HG03135 (cell line): ENCODE results near the gene GPR162.

Experiments used
- ATAC-seq: cut with Tn5 transposase; IDR thresholded peaks from one replicate; pipeline ENCODE4 v1.9.1; 2021; ENCODE audit warnings: mild to moderate bottlenecking, moderate library complexity; ENCODE audit not compliant: unreplicated experiment

The GPR162 gene

DNA sequence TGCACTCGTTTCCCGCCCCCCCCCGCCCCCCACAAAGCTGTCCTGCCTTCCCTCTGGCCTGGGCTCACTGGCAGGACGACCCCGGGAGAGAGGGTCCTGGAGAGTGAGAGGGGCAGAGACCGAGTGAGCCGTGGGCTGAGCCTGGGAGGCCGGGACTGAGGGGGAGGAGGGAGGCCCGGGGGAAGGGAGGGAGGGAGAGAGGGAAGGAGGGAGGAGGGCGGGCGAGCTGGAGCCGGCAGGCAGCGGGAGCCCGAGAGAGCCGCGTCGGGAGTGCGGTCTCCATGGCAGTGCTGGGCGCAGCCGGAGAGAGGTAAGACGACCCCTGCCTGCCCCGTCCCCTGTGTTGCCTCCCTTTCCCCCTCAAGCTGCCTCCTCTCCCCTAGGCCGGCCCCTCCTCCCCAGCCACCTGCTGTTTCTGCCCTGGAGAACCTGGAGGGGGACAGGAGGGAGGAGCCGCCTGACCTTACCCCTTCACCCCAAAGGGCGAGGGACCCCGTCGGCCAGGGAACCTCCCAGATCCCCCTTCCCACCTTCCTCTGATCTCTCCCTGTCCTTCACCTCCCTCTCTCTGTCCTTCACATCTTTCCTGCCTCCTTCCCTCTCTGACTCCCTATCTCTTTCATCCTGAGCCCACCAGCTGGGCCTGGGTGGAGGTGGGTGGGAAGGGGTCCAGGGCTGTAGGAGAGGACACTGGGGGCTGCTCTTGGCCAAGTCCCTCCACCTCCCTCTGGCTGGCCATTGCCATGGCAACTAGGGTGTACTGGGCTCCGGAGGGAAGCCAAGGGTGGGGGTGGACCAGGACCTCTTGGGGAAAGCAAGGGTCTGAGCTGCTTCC, at the start of gene GPR162:
TSS of gene GPR162 (plus strand) at position 231 of the 835 bp plus-strand sequence. CDS start 2,078 bp downstream, outside the sequence.
- no peak for ATAC-seq

GRCh38 chr12:6772331-6772695, 49.3 kb upstream of the GPR162 start, which contains the start of gene LAG3:
LAG3 (plus strand) TSS chr12:6772520; CDS start chr12:6772853, 333 bp downstream.
- ATAC-seq = no peak

DNA sequence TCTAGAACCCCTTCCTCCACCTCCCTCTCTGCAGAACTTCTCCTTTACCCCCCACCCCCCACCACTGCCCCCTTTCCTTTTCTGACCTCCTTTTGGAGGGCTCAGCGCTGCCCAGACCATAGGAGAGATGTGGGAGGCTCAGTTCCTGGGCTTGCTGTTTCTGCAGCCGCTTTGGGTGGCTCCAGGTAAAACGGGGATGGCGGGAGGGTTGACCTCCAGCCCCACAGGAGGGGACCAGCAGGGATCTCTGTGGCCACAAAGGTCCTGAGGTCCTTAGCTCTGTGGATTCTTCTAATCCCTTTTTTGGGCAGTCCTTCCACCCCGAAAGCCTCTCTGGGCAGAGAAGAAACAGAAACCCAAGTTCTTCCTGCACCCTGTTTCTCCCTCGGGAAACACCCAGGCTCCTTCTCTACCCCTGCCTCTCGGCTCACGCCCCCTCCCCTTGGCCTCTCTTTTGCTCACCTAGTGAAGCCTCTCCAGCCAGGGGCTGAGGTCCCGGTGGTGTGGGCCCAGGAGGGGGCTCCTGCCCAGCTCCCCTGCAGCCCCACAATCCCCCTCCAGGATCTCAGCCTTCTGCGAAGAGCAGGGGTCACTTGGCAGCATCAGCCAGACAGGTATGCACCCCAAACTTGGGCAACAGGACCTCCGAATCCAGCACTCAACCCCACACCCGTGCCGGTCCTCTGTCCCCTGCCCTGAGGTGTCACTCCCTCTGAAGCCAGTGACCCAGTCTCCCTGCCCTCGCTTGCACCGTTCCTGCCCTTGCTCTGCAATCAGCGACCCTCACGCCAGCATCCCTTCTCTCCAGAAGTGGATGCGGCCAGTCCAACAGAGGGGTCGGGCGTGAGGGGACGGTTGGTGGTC, 48.7 kb upstream of the GPR162 start:
- ATAC-seq = no peak

- no peak for ATAC-seq
Observed at GRCh38 chr12:6773590-6774351, 47.9 kb upstream of the GPR162 start.

GRCh38 chr12:6774499-6775062, 47.0 kb upstream of the GPR162 start:
- no peak for ATAC-seq

DNA sequence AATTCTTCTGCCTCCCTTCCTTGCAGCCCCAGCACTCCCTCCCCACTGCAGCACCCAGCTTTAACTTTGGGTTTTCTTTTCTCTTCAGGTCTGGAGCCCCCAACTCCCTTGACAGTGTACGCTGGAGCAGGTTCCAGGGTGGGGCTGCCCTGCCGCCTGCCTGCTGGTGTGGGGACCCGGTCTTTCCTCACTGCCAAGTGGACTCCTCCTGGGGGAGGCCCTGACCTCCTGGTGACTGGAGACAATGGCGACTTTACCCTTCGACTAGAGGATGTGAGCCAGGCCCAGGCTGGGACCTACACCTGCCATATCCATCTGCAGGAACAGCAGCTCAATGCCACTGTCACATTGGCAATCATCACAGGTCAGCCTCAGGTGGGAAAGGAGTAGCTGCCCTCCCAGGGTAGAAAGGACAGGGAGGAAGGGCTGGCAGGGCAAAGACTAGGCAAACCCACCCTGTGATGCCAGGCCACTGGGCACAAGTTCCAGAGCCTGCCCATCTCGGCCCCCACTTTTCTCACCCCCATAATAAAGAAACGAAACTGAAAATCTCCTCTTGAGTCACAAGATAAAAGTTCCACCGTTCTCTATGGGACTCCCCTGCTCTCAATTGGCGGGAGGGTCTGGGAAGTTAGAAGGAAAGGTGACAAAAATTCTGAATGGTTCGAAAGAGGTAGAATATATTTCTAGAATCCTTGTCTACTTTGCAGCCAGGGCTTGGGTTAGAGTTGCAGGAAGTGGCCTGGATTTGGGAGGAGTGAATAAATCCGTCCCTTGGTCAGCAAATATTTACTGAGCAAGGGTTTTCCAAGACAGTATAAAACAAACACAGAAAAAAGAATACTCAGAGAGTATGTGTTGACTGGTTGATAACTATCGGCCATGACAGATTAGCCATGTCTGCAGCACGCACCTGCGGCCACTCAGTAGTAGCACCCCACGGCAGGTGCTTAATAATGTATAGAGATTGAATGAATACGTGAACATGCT, 46.1 kb upstream of the GPR162 start:
- no peak for ATAC-seq

DNA sequence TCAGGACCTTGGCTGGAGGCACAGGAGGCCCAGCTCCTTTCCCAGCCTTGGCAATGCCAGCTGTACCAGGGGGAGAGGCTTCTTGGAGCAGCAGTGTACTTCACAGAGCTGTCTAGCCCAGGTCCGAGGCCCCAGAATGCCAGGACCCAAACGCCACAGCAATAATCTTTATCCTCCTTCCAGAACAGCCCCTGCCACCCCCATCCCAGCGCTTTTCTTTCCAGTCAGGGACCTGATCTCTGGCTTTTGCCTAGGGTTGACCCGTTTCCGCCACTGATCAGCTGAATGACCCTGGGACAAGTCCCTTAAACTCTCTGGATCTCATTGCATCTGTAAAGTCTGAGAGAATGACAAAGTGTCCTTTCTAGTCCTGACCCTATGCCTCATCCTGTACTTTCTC, 44.2 kb upstream of the GPR162 start:
- ATAC-seq = no peak

DNA sequence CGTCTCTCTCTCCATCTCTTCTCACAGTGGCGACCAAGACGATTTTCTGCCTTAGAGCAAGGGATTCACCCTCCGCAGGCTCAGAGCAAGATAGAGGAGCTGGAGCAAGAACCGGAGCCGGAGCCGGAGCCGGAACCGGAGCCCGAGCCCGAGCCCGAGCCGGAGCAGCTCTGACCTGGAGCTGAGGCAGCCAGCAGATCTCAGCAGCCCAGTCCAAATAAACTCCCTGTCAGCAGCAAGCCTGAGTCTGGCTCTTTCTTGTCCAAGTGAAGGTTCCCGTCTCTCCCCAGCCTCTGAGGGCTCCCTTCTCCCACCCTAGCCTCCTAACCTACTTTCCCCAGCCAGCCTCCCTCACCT, 43.4 kb upstream of the GPR162 start:
- no peak for ATAC-seq

- ATAC-seq = peak; percentile 78
Observed at GRCh38 chr12:6778574-6779550, 42.8 kb upstream of the GPR162 start.

- ATAC-seq = no peak
Observed at GRCh38 chr12:6779708-6780432, 41.8 kb upstream of the GPR162 start.

DNA sequence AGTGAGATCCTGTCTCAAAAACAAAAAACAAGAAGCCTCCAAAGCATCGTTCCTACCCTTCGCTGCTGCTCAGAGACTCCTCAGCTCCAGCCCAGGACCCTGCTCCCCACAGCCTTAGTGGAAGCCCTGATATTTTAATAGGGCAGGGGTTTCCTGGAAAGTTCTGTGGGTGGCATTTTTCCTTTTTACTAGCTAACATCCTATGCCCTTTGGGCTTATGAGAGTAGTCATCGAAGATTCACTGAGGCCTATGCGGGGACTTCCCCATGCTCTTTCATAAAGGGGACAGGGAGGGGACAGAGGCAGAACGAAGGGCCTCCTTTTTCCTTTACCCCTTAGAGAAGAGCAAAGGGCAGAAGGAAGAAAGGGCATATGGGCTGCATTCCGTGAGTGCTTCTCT, 41.0 kb upstream of the GPR162 start:
- no peak for ATAC-seq

- ATAC-seq = no peak
Observed at GRCh38 chr12:6782119-6782518, 39.5 kb upstream of the GPR162 start.

DNA sequence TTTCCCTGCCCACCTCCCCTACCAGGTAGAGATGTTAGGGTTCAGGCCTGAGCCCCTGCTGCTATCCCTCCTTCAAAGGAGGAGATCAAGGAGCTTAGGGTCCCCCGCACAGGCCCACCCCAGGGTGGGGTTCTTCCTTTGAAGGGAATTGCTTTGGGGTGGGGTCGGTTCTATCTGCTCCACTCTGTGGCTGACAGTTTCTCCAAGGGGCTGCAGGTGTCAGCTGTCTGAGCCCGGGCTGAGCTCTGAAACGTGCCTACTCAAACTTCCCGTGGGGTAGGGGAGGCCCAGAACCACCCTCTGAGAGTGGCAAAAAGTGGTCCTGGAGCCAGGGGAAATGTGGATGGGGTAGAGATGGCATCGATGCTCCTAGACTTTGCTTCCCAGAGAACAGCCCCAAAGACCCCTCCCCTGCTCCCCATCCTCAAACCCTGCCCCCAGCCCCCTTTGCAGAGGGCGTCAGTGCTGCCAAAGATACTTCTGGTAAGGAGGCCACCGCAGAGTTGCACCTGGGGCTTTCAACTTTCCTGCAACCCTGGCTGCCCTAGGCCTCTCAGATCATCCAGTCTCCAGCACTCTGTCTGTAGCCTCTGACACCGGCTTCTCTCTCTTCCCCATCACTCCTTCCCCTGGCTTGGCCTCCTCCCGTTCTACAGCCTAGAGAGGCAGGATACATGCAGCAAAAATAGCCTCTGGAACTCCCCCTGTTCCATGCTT, 38.6 kb upstream of the GPR162 start:
- ATAC-seq = no peak

GRCh38 chr12:6783828-6784227, 37.8 kb upstream of the GPR162 start:
- no peak for ATAC-seq

- ATAC-seq = no peak
Observed at GRCh38 chr12:6784296-6784695, 37.3 kb upstream of the GPR162 start.

DNA sequence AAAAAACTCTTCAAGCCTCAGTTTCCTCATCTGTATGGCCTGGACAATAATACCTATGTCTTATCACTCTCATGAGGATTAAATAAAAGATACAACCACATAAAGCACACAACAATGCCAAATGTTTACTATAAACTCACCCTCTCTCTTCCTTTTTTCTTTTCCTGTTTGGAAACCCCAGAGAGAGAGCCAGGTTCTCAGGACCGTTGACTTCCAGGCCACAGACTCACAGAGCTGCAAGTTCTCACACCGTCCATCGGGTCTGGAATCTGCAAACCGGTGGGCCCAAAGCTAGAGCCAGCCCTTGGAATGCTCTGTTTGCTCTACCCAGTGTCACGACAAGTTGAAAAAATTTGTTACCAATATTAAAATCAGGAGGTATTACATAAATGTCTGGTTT, 36.9 kb upstream of the GPR162 start:
- no peak for ATAC-seq

DNA sequence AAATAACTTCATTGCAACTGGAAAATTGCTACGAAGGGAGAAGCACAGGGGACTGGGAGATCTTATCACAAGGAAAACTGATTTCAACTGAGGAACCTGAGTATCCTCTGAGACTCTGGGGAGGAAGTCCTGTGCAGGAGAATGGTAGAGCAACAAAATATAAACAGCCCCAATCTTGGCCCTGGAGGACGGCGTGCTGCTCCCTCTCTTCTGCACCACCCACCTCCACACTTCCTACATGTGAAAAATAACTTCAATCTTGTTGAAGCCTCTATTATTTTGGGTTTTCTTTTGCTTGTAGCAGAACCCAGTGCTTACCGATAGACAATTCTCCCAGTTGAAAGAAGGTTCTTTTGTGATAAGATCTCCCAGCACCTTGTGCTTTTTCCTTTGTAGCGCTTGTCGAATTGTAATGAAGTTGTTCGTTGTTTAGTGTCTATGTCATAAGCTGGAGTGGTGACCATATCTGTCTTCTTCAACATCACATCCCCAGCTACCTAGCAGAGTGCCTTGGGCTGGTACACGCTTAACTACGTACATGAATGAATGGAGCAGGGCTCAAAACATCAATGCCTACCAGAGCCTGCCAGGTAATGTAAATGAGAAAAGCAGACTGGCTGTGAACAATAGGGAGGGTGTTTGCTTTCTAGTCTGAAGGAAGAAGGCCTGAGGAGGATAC, 35.1 kb upstream of the GPR162 start:
- ATAC-seq = no peak
